A549 (cell line): ENCODE measurements around the gene ARHGAP18.

Source experiments
- GATA3 ChIP-seq: IDR thresholded peaks from 2 replicates; pipeline ENCODE4 v1.6.1; 2012; ENCODE audit warnings: borderline replicate concordance
- HDAC2 ChIP-seq: fragments of 200-600 bp; sonication (generic); IDR thresholded peaks from 2 replicates; pipeline ENCODE4 v1.6.1; 2016
- HOXA7 ChIP-seq: fragments of 250-450 bp; sonication (Bioruptor Pico); IDR thresholded peaks from 2 replicates; pipeline ENCODE4 v1.5.0; 2020; ENCODE audit warnings: mild to moderate bottlenecking, moderate library complexity
- POLR2A ChIP-seq: IDR thresholded peaks from 2 replicates; pipeline ENCODE4 v1.6.1; 2012; ENCODE audit warnings: mild to moderate bottlenecking, low read length
- RAD21 ChIP-seq, 2 experiments: fragments of >200 bp in 1 of 2; sonication (Bioruptor Twin) in 1 of 2; formaldehyde crosslinking in 1 of 2; IDR thresholded peaks in 1 of 2; conservative IDR thresholded peaks in 1 of 2; 2 replicates in 1 of 2; 3 replicates in 1 of 2; pipeline ENCODE4 v1.6.1; 2012 to 2018; ENCODE audit warnings: inconsistent platforms in 1 of 2
- RFX5 ChIP-seq: fragments of 450-650 bp; IDR thresholded peaks from 2 replicates; pipeline ENCODE4 v1.7.1; 2014; ENCODE audit warnings: antibody characterized with exemption, mild to moderate bottlenecking, moderate library complexity
- TF ChIP-seq, protein P1 (sequence below): fragments of >200 bp; sonication (Bioruptor Twin); formaldehyde crosslinking; IDR thresholded peaks from 3 replicates; pipeline ENCODE4 v1.5.1; 2016
- TF ChIP-seq, protein P2 (sequence below): fragments of 200-600 bp; sonication (generic); IDR thresholded peaks from 2 replicates; pipeline ENCODE4 v1.6.1; 2016; ENCODE audit warnings: antibody characterized with exemption, mild to moderate bottlenecking, moderate library complexity

DNA sequence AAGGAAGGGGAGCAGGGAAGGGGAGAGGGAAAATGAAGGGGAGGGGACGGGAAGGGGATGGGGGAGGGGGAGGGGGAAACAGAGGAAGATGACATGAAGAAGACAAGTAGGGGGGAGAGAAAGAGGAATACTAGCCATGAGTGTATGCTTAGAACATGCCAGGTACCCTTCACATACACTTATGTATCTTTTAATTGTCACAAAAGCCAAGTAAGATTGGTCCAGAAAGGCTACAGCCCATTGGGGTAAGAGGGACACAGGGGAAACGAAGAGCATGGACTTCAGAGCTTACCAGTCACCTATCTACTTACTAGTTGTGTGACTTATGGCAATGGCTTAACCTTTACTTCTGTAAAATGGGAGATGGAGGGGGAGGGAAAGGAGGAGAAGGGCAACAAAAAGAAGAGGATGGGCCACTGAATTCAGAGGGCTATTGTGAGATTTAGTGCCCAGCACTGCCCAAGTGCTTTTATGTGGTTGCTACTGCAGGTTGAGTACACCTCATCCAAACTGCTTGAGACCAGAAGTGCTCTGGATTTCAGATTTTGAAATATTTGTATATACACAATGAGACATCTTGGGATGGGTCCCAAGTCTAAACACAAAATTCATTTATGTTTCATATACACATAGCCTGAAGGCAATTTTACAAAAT lies 90.3 kb downstream of the ARHGAP18 start:
- no peak for TF ChIP-seq POLR2A
- TF ChIP-seq, protein P1, sequence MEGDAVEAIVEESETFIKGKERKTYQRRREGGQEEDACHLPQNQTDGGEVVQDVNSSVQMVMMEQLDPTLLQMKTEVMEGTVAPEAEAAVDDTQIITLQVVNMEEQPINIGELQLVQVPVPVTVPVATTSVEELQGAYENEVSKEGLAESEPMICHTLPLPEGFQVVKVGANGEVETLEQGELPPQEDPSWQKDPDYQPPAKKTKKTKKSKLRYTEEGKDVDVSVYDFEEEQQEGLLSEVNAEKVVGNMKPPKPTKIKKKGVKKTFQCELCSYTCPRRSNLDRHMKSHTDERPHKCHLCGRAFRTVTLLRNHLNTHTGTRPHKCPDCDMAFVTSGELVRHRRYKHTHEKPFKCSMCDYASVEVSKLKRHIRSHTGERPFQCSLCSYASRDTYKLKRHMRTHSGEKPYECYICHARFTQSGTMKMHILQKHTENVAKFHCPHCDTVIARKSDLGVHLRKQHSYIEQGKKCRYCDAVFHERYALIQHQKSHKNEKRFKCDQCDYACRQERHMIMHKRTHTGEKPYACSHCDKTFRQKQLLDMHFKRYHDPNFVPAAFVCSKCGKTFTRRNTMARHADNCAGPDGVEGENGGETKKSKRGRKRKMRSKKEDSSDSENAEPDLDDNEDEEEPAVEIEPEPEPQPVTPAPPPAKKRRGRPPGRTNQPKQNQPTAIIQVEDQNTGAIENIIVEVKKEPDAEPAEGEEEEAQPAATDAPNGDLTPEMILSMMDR: no peak
- TF ChIP-seq RAD21 (conservative IDR thresholded peaks at IDR 0.05 in 1 of 2, IDR thresholded peaks at IDR 0.05 in 1 of 2): no peak
- TF ChIP-seq GATA3: no peak
- TF ChIP-seq, protein P2, sequence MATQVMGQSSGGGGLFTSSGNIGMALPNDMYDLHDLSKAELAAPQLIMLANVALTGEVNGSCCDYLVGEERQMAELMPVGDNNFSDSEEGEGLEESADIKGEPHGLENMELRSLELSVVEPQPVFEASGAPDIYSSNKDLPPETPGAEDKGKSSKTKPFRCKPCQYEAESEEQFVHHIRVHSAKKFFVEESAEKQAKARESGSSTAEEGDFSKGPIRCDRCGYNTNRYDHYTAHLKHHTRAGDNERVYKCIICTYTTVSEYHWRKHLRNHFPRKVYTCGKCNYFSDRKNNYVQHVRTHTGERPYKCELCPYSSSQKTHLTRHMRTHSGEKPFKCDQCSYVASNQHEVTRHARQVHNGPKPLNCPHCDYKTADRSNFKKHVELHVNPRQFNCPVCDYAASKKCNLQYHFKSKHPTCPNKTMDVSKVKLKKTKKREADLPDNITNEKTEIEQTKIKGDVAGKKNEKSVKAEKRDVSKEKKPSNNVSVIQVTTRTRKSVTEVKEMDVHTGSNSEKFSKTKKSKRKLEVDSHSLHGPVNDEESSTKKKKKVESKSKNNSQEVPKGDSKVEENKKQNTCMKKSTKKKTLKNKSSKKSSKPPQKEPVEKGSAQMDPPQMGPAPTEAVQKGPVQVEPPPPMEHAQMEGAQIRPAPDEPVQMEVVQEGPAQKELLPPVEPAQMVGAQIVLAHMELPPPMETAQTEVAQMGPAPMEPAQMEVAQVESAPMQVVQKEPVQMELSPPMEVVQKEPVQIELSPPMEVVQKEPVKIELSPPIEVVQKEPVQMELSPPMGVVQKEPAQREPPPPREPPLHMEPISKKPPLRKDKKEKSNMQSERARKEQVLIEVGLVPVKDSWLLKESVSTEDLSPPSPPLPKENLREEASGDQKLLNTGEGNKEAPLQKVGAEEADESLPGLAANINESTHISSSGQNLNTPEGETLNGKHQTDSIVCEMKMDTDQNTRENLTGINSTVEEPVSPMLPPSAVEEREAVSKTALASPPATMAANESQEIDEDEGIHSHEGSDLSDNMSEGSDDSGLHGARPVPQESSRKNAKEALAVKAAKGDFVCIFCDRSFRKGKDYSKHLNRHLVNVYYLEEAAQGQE: no peak
- TF ChIP-seq HDAC2: no peak
- TF ChIP-seq RFX5: no peak
- TF ChIP-seq HOXA7 (CRISPR knock-in tag): no peak
